ENCODE measurements around the gene COX5A. TPM values are rescaled to one million over a fixed set of nuclear protein-coding genes. Genes with fewer than 3 reads are reported as not detected.

The COX5A gene
- total and polyA plus RNA-seq, 8 donors = 112 to 170 (median 128) TPM

DNA sequence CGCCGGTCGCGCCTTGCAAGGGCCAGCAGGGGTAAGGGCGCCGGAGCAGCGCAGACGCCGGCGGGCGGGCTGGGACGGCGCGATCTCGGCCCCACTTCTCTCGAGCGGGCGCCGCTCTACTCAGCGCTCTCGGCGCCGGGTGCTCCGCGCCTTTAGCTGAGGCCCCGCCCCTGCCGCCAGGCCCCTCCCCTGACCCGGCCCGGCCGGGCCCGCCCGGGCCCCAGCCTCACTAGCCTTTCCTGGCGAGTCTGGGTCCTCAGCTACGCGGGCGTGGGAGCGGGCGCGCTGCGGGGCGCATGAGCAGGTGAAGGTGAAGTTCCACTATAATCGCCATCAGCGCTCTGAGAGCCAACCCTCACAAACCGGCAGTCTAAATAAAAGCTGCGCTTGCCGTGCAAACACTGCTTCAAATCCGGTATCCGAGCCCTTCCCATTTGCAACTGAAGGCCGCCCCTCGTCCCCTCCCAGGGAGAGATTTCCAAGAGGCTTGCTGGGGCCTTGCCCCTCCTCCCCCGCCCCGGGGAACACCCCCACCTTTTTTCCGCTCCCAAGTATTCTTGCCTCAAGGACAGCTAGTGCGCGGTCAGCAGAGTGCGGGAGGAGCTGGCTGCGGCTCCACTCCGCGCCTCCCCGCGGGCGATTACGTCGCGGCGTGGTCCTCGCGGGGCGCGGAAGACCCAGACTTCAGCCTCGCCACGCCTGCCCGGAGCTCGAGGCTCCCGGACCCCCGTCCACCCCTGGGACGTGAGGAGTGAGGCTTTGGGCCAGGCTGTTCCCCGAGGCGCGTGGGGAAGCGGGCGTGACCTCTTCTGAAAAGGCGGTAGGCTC is 19.0 kb upstream of the COX5A start, which contains the start of gene RPP25:
Gene RPP25 (minus strand): TSS at position 125 of the 828 bp plus-strand sequence. CDS start 189 bp downstream, outside the sequence.
- Histone ChIP-seq H3K4me1 (peaks cover 19 to 53% of the 10 kb centered on the region in 2 donors), H3K27me3 (peaks cover 0 to 68% of the 10 kb centered on the region in 2 donors)
- intact Hi-C loops (cut with DNase I) = loop anchor here in 1 of 2 donors (10.0 kb wide), 1 partner anchor 322 kb away; no protein-coding TSS in a partner anchor

GRCh38 chr15:74955796-74956647 is 18.1 kb upstream of the COX5A start:
- intact Hi-C loops (cut with DNase I) = loop anchor here in 1 of 2 donors (10.0 kb wide), 1 partner anchor 321 kb away; no protein-coding TSS in a partner anchor
- Histone ChIP-seq H3K27ac (peak overlapping the region; percentile 77 to 90), H3K9me3 (no peaks in the 10 kb centered on the region), H3K4me3 (peak overlapping the region; percentile 57 to 59), H3K36me3 (no peaks in the 10 kb centered on the region), H3K27me3 (peaks cover 0 to 61% of the 10 kb centered on the region in 2 donors), H3K4me1 (peaks cover 19 to 53% of the 10 kb centered on the region in 2 donors)
- DNase-seq = peak; percentile 62 to 94 (median 84)
- TF ChIP-seq, protein P1, sequence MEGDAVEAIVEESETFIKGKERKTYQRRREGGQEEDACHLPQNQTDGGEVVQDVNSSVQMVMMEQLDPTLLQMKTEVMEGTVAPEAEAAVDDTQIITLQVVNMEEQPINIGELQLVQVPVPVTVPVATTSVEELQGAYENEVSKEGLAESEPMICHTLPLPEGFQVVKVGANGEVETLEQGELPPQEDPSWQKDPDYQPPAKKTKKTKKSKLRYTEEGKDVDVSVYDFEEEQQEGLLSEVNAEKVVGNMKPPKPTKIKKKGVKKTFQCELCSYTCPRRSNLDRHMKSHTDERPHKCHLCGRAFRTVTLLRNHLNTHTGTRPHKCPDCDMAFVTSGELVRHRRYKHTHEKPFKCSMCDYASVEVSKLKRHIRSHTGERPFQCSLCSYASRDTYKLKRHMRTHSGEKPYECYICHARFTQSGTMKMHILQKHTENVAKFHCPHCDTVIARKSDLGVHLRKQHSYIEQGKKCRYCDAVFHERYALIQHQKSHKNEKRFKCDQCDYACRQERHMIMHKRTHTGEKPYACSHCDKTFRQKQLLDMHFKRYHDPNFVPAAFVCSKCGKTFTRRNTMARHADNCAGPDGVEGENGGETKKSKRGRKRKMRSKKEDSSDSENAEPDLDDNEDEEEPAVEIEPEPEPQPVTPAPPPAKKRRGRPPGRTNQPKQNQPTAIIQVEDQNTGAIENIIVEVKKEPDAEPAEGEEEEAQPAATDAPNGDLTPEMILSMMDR (IDR thresholded peaks at IDR 0.05) = peak; percentile 21 to 33
- peak; percentile 66 for ATAC-seq

More for the DNA sequence above, 19.0 kb upstream of the COX5A start, which contains the start of gene RPP25:
- peak within 1 kb of the TSS; percentile 57 to 59 for H3K4me3 ChIP-seq
- H3K36me3 ChIP-seq = no peaks in the 10 kb centered on the region
- ATAC-seq (peak; percentile 91), DNase-seq (peak; percentile 77 to 97 (median 85))
- TF ChIP-seq, protein P1 (IDR thresholded peaks at IDR 0.05) = no peak
- peak within 1 kb of the TSS; percentile 77 to 90 for H3K27ac ChIP-seq
- H3K9me3 ChIP-seq = no peaks in the 10 kb centered on the region

DNA sequence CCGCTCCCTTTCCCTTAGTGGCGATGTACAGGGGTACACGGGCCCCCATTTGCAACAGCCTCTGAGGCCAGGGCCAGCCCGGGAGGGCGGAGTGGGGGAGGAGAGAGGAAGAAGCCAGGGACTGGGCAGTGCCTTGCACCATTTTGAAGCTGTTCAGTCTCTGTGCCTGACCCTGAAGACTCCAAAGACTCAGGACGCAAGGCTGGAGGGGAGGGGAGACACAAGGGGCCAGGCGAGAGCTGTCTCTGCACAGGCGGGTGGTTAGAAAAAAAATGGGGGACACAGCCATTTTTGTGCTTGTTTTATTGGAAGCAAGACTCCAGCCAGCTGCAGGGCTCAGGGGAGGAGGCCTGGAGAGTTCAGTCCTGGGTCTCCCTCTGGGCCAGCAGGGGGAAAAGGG is 17.1 kb upstream of the COX5A start:
- peaks cover 19 to 53% of the 10 kb centered on the region in 2 donors for H3K4me1 ChIP-seq

GRCh38 chr15:74954515-74954914 is 16.6 kb upstream of the COX5A start:
- H3K27ac ChIP-seq = no peak overlapping the region
- H3K4me1 ChIP-seq = peaks cover 19 to 53% of the 10 kb centered on the region in 2 donors
- TF ChIP-seq, protein P1 (IDR thresholded peaks at IDR 0.05) = no peak
- ATAC-seq (no peak), DNase-seq (peak in 2 of 4 donors; percentile 73 to 87)
- H3K9me3 ChIP-seq = no peaks in the 10 kb centered on the region
- H3K4me3 ChIP-seq = peak overlapping the region in 1 of 2 donors; percentile 59
- no peaks in the 10 kb centered on the region for H3K36me3 ChIP-seq
- intact Hi-C loops (cut with DNase I) = loop anchor here in 1 of 2 donors (5.0 to 10.0 kb wide), 2 partner anchors 182 to 320 kb away; no protein-coding TSS in a partner anchor
- peaks cover 0 to 46% of the 10 kb centered on the region in 2 donors for H3K27me3 ChIP-seq

More for the DNA sequence above, 17.1 kb upstream of the COX5A start:
- Histone ChIP-seq H3K27ac (no peak overlapping the region), H3K36me3 (no peaks in the 10 kb centered on the region), H3K27me3 (peaks cover 0 to 51% of the 10 kb centered on the region in 2 donors), H3K4me3 (peak overlapping the region in 1 of 2 donors; percentile 59), H3K9me3 (no peaks in the 10 kb centered on the region)
- intact Hi-C loops (cut with DNase I) = loop anchor here in 1 of 2 donors (10.0 kb wide), 1 partner anchor 320 kb away; no protein-coding TSS in a partner anchor
- ATAC-seq (no peak), DNase-seq (no peak)
- TF ChIP-seq, protein P1 (IDR thresholded peaks at IDR 0.05) = no peak
